HEK293 (cell line): Measurements from ENCODE around the gene ANKRD13A.
A peak's percentile ranks its signal among the peaks of the same experiment; 100 is the strongest.
"Not testable (repeated sequence)": the region's sequence is repeated elsewhere in the genome, so short reads cannot be mapped to it uniquely, and the experiment has no call there.

Source experiments
- CTCF ChIA-PET: fragments of 350-600 bp; formaldehyde crosslinking; extraction: SDS; loops from one replicate; lab custom pipeline; 2021; ENCODE audit warnings: antibody characterized with exemption; lab: Yijun Ruan, JAX
- POLR2A ChIA-PET: fragments of 300-600 bp; formaldehyde crosslinking; extraction: SDS; loops from one replicate; lab custom pipeline; 2020; ENCODE audit warnings: antibody characterized with exemption, inconsistent platforms; lab: Yijun Ruan, JAX
- H3K27ac ChIP-seq: fragments of 200-500 bp; sonication (Bioruptor generic); 2 replicates; pipeline ENCODE4 v1.5.1; 2014; ENCODE audit warnings: low read depth, low read length, control low read depth, inconsistent platforms; ENCODE audit errors: extremely low read depth
- H3K36me3 ChIP-seq, 2 experiments: fragments of 200-500 bp in 1 of 2; sonication (Bioruptor generic) in 1 of 2; 1 replicate in 1 of 2; 2 replicates in 1 of 2; pipeline ENCODE4 v1.5.1; 2014 to 2017; ENCODE audit warnings: inconsistent platforms in 2 of 2, low read length in 2 of 2; ENCODE audit not compliant: control insufficient read depth in 2 of 2, insufficient read depth in 1 of 2
- H3K4me1 ChIP-seq: fragments of 200-500 bp; sonication (Bioruptor generic); 2 replicates; pipeline ENCODE4 v1.5.1; 2014; ENCODE audit warnings: mild to moderate bottlenecking, low read length, inconsistent platforms; ENCODE audit not compliant: control insufficient read depth, insufficient read depth
- H3K4me3 ChIP-seq: 2 replicates; pipeline ENCODE4 v1.5.1; 2011; ENCODE audit warnings: low read depth, mild to moderate bottlenecking, control low read depth, low read length, moderate library complexity
- H3K9me3 ChIP-seq: fragments of 200-500 bp; sonication (Bioruptor generic); 2 replicates; pipeline ENCODE4 v1.5.1; 2014; ENCODE audit warnings: low read depth, low read length, inconsistent platforms; ENCODE audit not compliant: control insufficient read depth, insufficient read depth
- HOXD13 ChIP-seq: sonication (generic); formaldehyde crosslinking; IDR thresholded peaks from 2 replicates; pipeline ENCODE4 v1.8.0; 2022; ENCODE audit warnings: missing genetic modification reagents, borderline replicate concordance
- KLF8 ChIP-seq: fragments of 450-650 bp; formaldehyde crosslinking; IDR thresholded peaks from 2 replicates; pipeline ENCODE4 v1.5.1; 2016; ENCODE audit warnings: missing biosample characterization, missing genetic modification characterization
- SALL2 ChIP-seq: fragments of 450-650 bp; formaldehyde crosslinking; IDR thresholded peaks from 2 replicates; pipeline ENCODE4 v1.5.0; 2017; ENCODE audit warnings: missing biosample characterization, mild to moderate bottlenecking, missing genetic modification characterization, borderline replicate concordance
- SCRT2 ChIP-seq: fragments of 450-650 bp; formaldehyde crosslinking; IDR thresholded peaks from 2 replicates; pipeline ENCODE4 v1.5.1; 2016; ENCODE audit warnings: missing biosample characterization, missing genetic modification characterization
- SP7 ChIP-seq: fragments of 450-650 bp; formaldehyde crosslinking; IDR thresholded peaks from 2 replicates; pipeline ENCODE4 v1.5.1; 2016; ENCODE audit warnings: missing biosample characterization, missing genetic modification characterization
- ZFP37 ChIP-seq: fragments of 450-650 bp; formaldehyde crosslinking; IDR thresholded peaks from 2 replicates; pipeline ENCODE4 v1.5.1; 2016; ENCODE audit warnings: missing biosample characterization, missing genetic modification characterization
- ZNF114 ChIP-seq: fragments of 450-650 bp; formaldehyde crosslinking; IDR thresholded peaks from 2 replicates; pipeline ENCODE4 v1.5.0; 2017; ENCODE audit warnings: missing biosample characterization, missing genetic modification characterization
- ZNF174 ChIP-seq: fragments of 450-650 bp; formaldehyde crosslinking; IDR thresholded peaks from 2 replicates; pipeline ENCODE4 v1.5.0; 2017; ENCODE audit warnings: missing biosample characterization, mild to moderate bottlenecking, missing genetic modification characterization
- ZNF292 ChIP-seq: fragments of 450-650 bp; formaldehyde crosslinking; IDR thresholded peaks from 2 replicates; pipeline ENCODE4 v1.5.1; 2016; ENCODE audit warnings: low read depth, missing biosample characterization, missing genetic modification characterization, borderline replicate concordance
- ZNF335 ChIP-seq: fragments of 450-650 bp; formaldehyde crosslinking; conservative IDR thresholded peaks from 2 replicates; pipeline ENCODE4 v1.5.1; 2016; ENCODE audit warnings: missing biosample characterization, missing genetic modification characterization
- ZNF341 ChIP-seq: fragments of 450-650 bp; formaldehyde crosslinking; IDR thresholded peaks from 2 replicates; pipeline ENCODE4; 2016; ENCODE audit warnings: low read depth, missing biosample characterization, missing genetic modification characterization
- ZNF423 ChIP-seq: fragments of 450-650 bp; formaldehyde crosslinking; IDR thresholded peaks from 2 replicates; pipeline ENCODE4 v1.5.1; 2016; ENCODE audit warnings: missing biosample characterization, missing genetic modification characterization
- ZNF426 ChIP-seq: fragments of 450-650 bp; formaldehyde crosslinking; IDR thresholded peaks from 2 replicates; pipeline ENCODE4 v1.5.1; 2017; ENCODE audit warnings: missing biosample characterization, missing genetic modification characterization, mild to moderate bottlenecking, inconsistent platforms, moderate library complexity
- ZNF530 ChIP-seq: fragments of 450-650 bp; formaldehyde crosslinking; IDR thresholded peaks from 2 replicates; pipeline ENCODE4 v1.5.1; 2016; ENCODE audit warnings: low read depth, missing biosample characterization, missing genetic modification characterization
- ZNF548 ChIP-seq: fragments of 450-650 bp; formaldehyde crosslinking; IDR thresholded peaks from 2 replicates; pipeline ENCODE4 v1.5.1; 2016; ENCODE audit warnings: missing biosample characterization, missing genetic modification characterization
- ZNF660 ChIP-seq: fragments of 450-650 bp; IDR thresholded peaks from 2 replicates; pipeline ENCODE4 v1.5.1; 2018; ENCODE audit warnings: missing biosample characterization, mild to moderate bottlenecking, missing genetic modification characterization
- ZNF670 ChIP-seq: fragments of 450-650 bp; formaldehyde crosslinking; IDR thresholded peaks from 2 replicates; pipeline ENCODE4 v1.5.1; 2016; ENCODE audit warnings: missing biosample characterization, missing genetic modification characterization, low read depth
- ZNF768 ChIP-seq: fragments of 450-650 bp; formaldehyde crosslinking; IDR thresholded peaks from 2 replicates; pipeline ENCODE4 v1.5.1; 2018; ENCODE audit warnings: missing biosample characterization, mild to moderate bottlenecking, missing genetic modification characterization
- ZNF777 ChIP-seq: fragments of 450-650 bp; formaldehyde crosslinking; IDR thresholded peaks from 2 replicates; pipeline ENCODE4 v1.5.1; 2017; ENCODE audit warnings: missing biosample characterization, missing genetic modification characterization, borderline replicate concordance
- ZNF791 ChIP-seq: fragments of 450-650 bp; formaldehyde crosslinking; IDR thresholded peaks from 2 replicates; pipeline ENCODE4 v1.5.1; 2016; ENCODE audit warnings: missing biosample characterization, missing genetic modification characterization
- ZXDB ChIP-seq: fragments of 450-650 bp; formaldehyde crosslinking; IDR thresholded peaks from 2 replicates; pipeline ENCODE4 v1.5.1; 2016; ENCODE audit warnings: missing biosample characterization, missing genetic modification characterization
- TF ChIP-seq, protein P1 (sequence below): fragments of 450-650 bp; IDR thresholded peaks from 2 replicates; pipeline ENCODE4 v1.5.1; 2018; ENCODE audit warnings: missing biosample characterization, missing genetic modification characterization
- TF ChIP-seq, protein P2 (sequence below): fragments of 450-650 bp; formaldehyde crosslinking; IDR thresholded peaks from 2 replicates; pipeline ENCODE4 v1.5.1; 2016; ENCODE audit warnings: missing biosample characterization, missing genetic modification characterization

ANKRD13A gene

DNA sequence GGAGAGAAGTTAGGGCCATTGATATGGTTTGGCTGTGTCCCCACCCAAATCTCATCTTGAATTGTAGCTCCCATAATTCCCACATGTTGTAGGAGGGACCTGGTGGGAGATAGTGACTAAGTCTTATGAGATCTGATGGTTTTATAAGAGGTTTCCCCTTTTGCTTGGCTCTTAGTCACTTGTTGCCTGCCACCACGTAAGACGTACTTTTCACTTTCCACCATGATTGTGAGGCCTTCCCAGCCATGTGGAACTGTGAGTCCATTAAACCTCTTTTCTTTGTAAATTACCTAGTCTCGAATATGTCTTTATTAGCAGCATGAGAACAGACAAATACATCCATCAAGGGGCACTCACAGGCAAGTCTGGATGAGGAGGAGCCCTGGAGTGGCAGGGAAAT, 57.4 kb downstream of the ANKRD13A start:
- H3K9me3 ChIP-seq, H3K4me1 ChIP-seq, POLR2A ChIA-PET, CTCF ChIA-PET, H3K27ac ChIP-seq, H3K36me3 ChIP-seq, H3K4me3 ChIP-seq: not testable (repeated sequence)
- TF ChIP-seq SCRT2 (tag by site-specific recombination) = 0 out of 2 replicates have a peak, but pooled peaks have one; percentile 19

DNA sequence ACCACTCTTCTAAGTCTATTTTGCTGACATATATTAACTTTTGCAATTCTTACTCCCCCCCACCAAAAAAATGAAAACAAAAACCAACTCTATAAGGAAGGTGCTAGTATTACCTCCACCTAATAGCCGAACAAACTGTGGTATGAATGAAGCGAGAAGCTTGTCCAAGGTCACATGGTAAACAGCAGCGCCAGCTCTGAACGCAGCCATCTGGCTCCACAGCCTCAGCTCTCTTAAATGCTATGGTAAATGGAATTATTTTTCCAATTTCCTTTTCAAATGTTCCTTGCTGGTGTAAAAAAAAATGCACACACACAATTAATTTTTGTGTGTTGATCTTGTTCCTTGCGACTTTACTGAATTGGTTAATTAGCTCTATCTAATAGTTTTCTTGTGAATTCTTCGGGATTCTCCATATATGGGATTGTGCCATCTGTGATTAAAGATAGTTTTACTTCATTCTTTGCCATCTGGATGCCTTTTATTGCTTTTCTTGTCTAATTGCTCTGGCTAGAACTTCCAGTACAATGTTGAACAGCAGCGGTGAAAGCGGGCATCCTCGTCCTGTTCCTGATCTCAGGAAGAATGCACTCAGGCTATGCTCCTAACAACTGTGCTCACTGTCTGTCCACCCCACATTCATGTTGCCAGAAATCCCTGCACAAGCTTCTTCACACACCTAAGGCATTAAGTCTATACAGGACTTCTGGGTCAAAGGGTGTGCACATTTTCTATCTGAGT, 59.8 kb downstream of the ANKRD13A start:
- H3K4me3 ChIP-seq = no peak overlapping the region
- TF ChIP-seq ZNF292 (tag by site-specific recombination) (no peak), ZNF768 (tag by site-specific recombination) (no peak), SP7 (no peak), ZNF114 (tag by site-specific recombination) (no peak)
- TF ChIP-seq, protein P1, sequence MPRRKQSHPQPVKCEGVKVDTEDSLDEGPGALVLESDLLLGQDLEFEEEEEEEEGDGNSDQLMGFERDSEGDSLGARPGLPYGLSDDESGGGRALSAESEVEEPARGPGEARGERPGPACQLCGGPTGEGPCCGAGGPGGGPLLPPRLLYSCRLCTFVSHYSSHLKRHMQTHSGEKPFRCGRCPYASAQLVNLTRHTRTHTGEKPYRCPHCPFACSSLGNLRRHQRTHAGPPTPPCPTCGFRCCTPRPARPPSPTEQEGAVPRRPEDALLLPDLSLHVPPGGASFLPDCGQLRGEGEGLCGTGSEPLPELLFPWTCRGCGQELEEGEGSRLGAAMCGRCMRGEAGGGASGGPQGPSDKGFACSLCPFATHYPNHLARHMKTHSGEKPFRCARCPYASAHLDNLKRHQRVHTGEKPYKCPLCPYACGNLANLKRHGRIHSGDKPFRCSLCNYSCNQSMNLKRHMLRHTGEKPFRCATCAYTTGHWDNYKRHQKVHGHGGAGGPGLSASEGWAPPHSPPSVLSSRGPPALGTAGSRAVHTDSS (tag by site-specific recombination) = no peak
- TF ChIP-seq, all 188 proteins: peak for 0
- Histone ChIP-seq H3K4me1 (peaks cover 4% of the 10 kb centered on the region; the same call in 1 of the 2 replicates), H3K9me3 (no peaks in the 10 kb centered on the region), H3K27ac (no peak overlapping the region), H3K36me3 (no peaks in the 10 kb centered on the region)
- ChIA-PET CTCF (interaction anchor here (1.3 kb wide), 1 partner anchor 41 kb away, joined by 3 read pairs; no protein-coding TSS in a partner anchor), POLR2A (interaction anchor here (1.7 kb wide), 1 partner anchor 60 kb away, joined by 4 read pairs; the partner anchor contains the start of gene ANKRD13A)

DNA sequence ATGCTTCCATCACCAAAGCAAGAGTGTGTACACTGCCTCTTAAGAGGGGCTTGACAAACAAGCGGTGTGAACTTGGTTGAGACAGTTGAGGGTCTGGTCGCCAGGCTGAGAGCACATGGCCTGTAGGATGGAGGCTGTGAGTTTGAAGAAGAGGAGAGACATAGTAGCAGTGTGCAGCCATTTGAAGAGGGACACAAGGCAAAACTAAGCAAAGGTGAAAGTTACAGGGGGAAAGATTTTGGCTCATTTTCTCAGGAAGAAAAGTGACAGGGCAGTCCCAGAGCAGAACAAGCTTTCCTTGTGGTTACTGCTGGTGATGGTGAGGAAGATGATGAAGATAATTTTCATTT, 60.4 kb downstream of the ANKRD13A start:
- Histone ChIP-seq H3K27ac (no peak overlapping the region), H3K9me3 (no peaks in the 10 kb centered on the region), H3K4me1 (peaks cover 4% of the 10 kb centered on the region; the same call in 1 of the 2 replicates)
- CTCF ChIA-PET = interaction anchor here (1.3 kb wide), 1 partner anchor 40 kb away, joined by 3 read pairs; no protein-coding TSS in a partner anchor
- no peak for TF ChIP-seq ZNF660 (tag by site-specific recombination)
- TF ChIP-seq SP7 = no peak
- no peak for TF ChIP-seq ZFP37 (tag by site-specific recombination)
- no peak for TF ChIP-seq ZNF530 (tag by site-specific recombination)
- no peak for TF ChIP-seq ZNF777 (tag by site-specific recombination)
- TF ChIP-seq ZNF174 (tag by site-specific recombination) = no peak
- TF ChIP-seq ZNF335 = no peak
- TF ChIP-seq ZNF426 = no peak
- TF ChIP-seq ZNF548 (tag by site-specific recombination) = no peak
- no peak for TF ChIP-seq ZNF791 (tag by site-specific recombination)
- TF ChIP-seq ZNF292 (tag by site-specific recombination) = no peak
- no peak for TF ChIP-seq HOXD13 (CRISPR knock-in tag)
- TF ChIP-seq ZNF670 (tag by site-specific recombination) = no peak
- TF ChIP-seq KLF8 (tag by site-specific recombination) = no peak
- no peak for TF ChIP-seq SALL2 (tag by site-specific recombination)
- no peak for TF ChIP-seq ZNF341 (tag by site-specific recombination)
- TF ChIP-seq, protein P2, sequence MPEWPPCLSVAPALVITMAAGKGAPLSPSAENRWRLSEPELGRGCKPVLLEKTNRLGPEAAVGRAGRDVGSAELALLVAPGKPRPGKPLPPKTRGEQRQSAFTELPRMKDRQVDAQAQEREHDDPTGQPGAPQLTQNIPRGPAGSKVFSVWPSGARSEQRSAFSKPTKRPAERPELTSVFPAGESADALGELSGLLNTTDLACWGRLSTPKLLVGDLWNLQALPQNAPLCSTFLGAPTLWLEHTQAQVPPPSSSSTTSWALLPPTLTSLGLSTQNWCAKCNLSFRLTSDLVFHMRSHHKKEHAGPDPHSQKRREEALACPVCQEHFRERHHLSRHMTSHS = no peak
- TF ChIP-seq ZNF423 (tag by site-specific recombination) = no peak
- no peak for TF ChIP-seq ZXDB (tag by site-specific recombination)
- no peak for TF ChIP-seq ZNF768 (tag by site-specific recombination)
- TF ChIP-seq, all 188 proteins: peak for 0
- no peaks in the 10 kb centered on the region for H3K36me3 ChIP-seq
- POLR2A ChIA-PET = interaction anchor here (1.7 kb wide), 1 partner anchor 61 kb away, joined by 4 read pairs; the partner anchor contains the start of gene ANKRD13A
- no peak overlapping the region for H3K4me3 ChIP-seq
